ENCODE measurements around the gene LYST.

GRCh38 chr1:235757587-235758096 is 109.1 kb downstream of the LYST start:
- TF ChIP-seq CTCF (conservative IDR thresholded peaks at IDR 0.05; ENCODE audit: low read length) = no peak
- TF ChIP-seq EZH2phosphoT487 (IDR thresholded peaks at IDR 0.05; ENCODE audit: borderline replicate concordance, low read depth, low read length) = no peak

Measured in OCI-LY7 (cell line).